ENCODE measurements around the gene NDUFB11. TPM values are rescaled to one million over a fixed set of nuclear protein-coding genes. Genes with fewer than 3 reads are reported as not detected.

The NDUFB11 gene
- total and polyA plus RNA-seq, 3 experiments from 2014 or later, result 93.5 to 169 (median 95.0) TPM

Other genes starting within 250 kb of the NDUFB11 start
- gene JADE3, start 232.3 kb downstream of the NDUFB11 start, total RNA-seq, result 1 to 10 TPM; 1.6 TPM
- gene JADE3, start 232.3 kb downstream of the NDUFB11 start, polyA plus RNA-seq, result not detected
- gene RGN, start 66.3 kb downstream of the NDUFB11 start, total RNA-seq, result not detected
- gene RGN, start 66.3 kb downstream of the NDUFB11 start, polyA plus RNA-seq, result not detected
- 10 to 100 TPM; 74.5 to 74.8 TPM for gene RBM10, start 519 bp upstream of the NDUFB11 start, total RNA-seq
- 37.8 TPM for gene RBM10, start 519 bp upstream of the NDUFB11 start, polyA plus RNA-seq
- 100 to 1,000 TPM; 225 to 234 TPM for gene UBA1, start 49.1 kb upstream of the NDUFB11 start, total RNA-seq
- gene UBA1, start 49.1 kb upstream of the NDUFB11 start, polyA plus RNA-seq, result 178 TPM
- 10 to 100 TPM; 48.2 to 49.1 TPM for gene CDK16, start 74.0 kb upstream of the NDUFB11 start, total RNA-seq
- 14.5 TPM for gene CDK16, start 74.0 kb upstream of the NDUFB11 start, polyA plus RNA-seq
- 10 to 100 TPM; 34.0 to 41.7 TPM for gene USP11, start 88.3 kb upstream of the NDUFB11 start, total RNA-seq
- 121 TPM for gene USP11, start 88.3 kb upstream of the NDUFB11 start, polyA plus RNA-seq
- gene ZNF157, start 225.9 kb upstream of the NDUFB11 start, total RNA-seq, result under 1 TPM; 0.60 to 0.79 TPM
- gene ZNF157, start 225.9 kb upstream of the NDUFB11 start, polyA plus RNA-seq, result not detected